HEK293T (cell line): ENCODE data around the gene EPHB3.

Source experiments
- ARNT ChIP-seq: fragments of 450-650 bp; IDR thresholded peaks from 2 replicates; pipeline ENCODE4 v1.6.1; 2017; ENCODE audit warnings: mild to moderate bottlenecking
- ELF4 ChIP-seq: fragments of 450-650 bp; IDR thresholded peaks from 2 replicates; pipeline ENCODE4 v1.6.1; 2017; ENCODE audit warnings: antibody characterized with exemption
- FOXA1 ChIP-seq: fragments of 450-650 bp; IDR thresholded peaks from 2 replicates; pipeline ENCODE4 v1.6.1; 2016; ENCODE audit warnings: mild to moderate bottlenecking
- FOXM1 ChIP-seq: fragments of 450-650 bp; IDR thresholded peaks from 2 replicates; pipeline ENCODE4 v1.6.1; 2017; ENCODE audit warnings: mild to moderate bottlenecking, borderline replicate concordance
- HDGF ChIP-seq: fragments of 450-650 bp; IDR thresholded peaks from 2 replicates; pipeline ENCODE4 v1.6.1; 2017; ENCODE audit warnings: antibody characterized with exemption, borderline replicate concordance
- L3MBTL2 ChIP-seq: fragments of 450-650 bp; conservative IDR thresholded peaks from 2 replicates; pipeline ENCODE4 v1.6.1; 2016; ENCODE audit warnings: mild to moderate bottlenecking
- SP1 ChIP-seq: fragments of 450-650 bp; IDR thresholded peaks from 2 replicates; pipeline ENCODE4 v1.6.1; 2017
- SUZ12 ChIP-seq: fragments of 450-650 bp; IDR thresholded peaks from 2 replicates; pipeline ENCODE4 v1.6.1; 2016; ENCODE audit warnings: mild to moderate bottlenecking
- TARDBP ChIP-seq: fragments of 450-650 bp; IDR thresholded peaks from 2 replicates; pipeline ENCODE4 v1.6.1; 2016
- ZNF384 ChIP-seq: fragments of 450-650 bp; IDR thresholded peaks from 2 replicates; pipeline ENCODE4 v1.6.1; 2016

DNA sequence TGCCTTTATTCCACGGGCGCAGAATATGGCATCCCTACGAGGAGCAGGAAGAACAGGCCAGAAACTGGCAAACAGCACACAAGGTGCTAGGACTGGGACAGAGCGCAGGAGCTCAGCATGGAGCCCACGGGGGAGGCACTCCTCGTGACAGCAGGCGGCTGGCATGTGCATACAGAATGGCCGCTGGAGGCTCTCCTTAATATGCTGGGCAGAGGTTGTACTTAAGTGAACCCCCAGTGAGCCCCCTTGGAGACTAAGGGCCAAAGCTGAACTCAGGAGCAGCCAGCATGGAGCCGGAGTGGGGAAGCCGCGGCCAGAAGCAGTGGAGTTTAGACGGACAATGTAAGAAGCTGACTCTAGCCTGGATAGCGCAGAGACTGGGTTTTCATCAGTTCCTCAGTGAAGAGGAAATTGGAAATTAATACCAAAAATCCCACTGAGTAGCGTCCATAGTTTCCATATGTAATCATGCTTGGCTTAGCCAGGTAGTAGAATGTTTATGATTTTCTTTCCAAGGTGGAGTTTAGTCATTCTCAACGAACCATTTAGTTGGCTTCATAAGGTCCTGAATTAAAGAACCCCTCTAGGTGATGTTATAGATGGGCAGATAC, 69.4 kb downstream of the EPHB3 start:
- TF ChIP-seq L3MBTL2, result no peak
- TF ChIP-seq SUZ12, result no peak
- TF ChIP-seq ARNT, result no peak
- TF ChIP-seq TARDBP, result no peak
- TF ChIP-seq FOXM1, result no peak
- TF ChIP-seq FOXA1, result no peak
- TF ChIP-seq ZNF384, result no peak
- no peak for TF ChIP-seq SP1
- no peak for TF ChIP-seq HDGF
- TF ChIP-seq ELF4, result no peak
